HCT116 (cell line): ENCODE measurements around the gene ICA1. TPM values are rescaled to one million over a fixed set of nuclear protein-coding genes. Genes with fewer than 3 reads are reported as not detected.

Experiments
- ATAC-seq: fragments of 200-7000 bp; cut with Tn5 transposase; 2 replicates; pipeline ENCODE4 v1.9.1; 2020; ENCODE audit warnings: mild to moderate bottlenecking, moderate library complexity
- BruUV-seq: library from RNA; stranded (reverse); fragments of 400-500 nt; replicated peaks from 2 replicates; lab custom pipeline; 2021; lab: Mats Ljungman, UMichigan
- CTCF ChIA-PET: fragments of 300-600 bp; sonication (Branson Sonifier 250); formaldehyde crosslinking; loops from one replicate; lab custom pipeline; 2021; ENCODE audit warnings: antibody characterized with exemption; lab: Charles Lee
- POLR2A ChIA-PET: fragments of 300-600, 350-600 bp; sonication (Branson Sonifier 250); formaldehyde crosslinking; loops from one replicate; lab custom pipeline; 2021; ENCODE audit warnings: antibody characterized with exemption; lab: Charles Lee
- RAD21 ChIA-PET, 2 experiments: fragments of 300-600 bp; sonication (Branson Sonifier 250); formaldehyde crosslinking; loops; one replicate each; lab custom pipeline; 2023; ENCODE audit warnings: low total read pairs in 2 of 2; ENCODE audit not compliant: uncharacterized antibody in 2 of 2, unreplicated experiment in 2 of 2, low non-redundant PET in 1 of 2; lab: Charles Lee
- DNase-seq: peaks from one replicate; pipeline ENCODE4 v3.0.0-alpha.2; 2010; ENCODE audit warnings: low read depth, low spot score
- H2AFZ ChIP-seq: fragments of 200-600 bp; shearing (Covaris generic), sonication (generic); 2 replicates; pipeline ENCODE4 v1.6.1; 2017; ENCODE audit warnings: low read depth, mixed run types, mixed read lengths, antibody characterized with exemption, low read length; ENCODE audit not compliant: poor library complexity, severe bottlenecking
- H3K27ac ChIP-seq: 2 replicates; pipeline ENCODE4 v1.5.1; 2012; ENCODE audit warnings: low read depth, low read length
- H3K27me3 ChIP-seq: fragments of 200-600 bp; sonication (generic); 2 replicates; pipeline ENCODE4 v1.6.1; 2016; ENCODE audit warnings: mixed run types, low read length, mixed read lengths; ENCODE audit not compliant: insufficient read depth
- H3K36me3 ChIP-seq, 2 experiments: fragments of 200-500 bp in 1 of 2; fragments of 200-600 bp in 1 of 2; sonication (Bioruptor generic) in 1 of 2; sonication (generic) in 1 of 2; 2 replicates each; pipeline versions ENCODE4 v1.5.1 to v1.6.1; 2014 to 2016; ENCODE audit warnings: low read length in 2 of 2, inconsistent platforms in 1 of 2, mixed read lengths in 1 of 2, mixed run types in 1 of 2; ENCODE audit not compliant: insufficient read depth in 2 of 2, control insufficient read depth in 1 of 2
- H3K4me1 ChIP-seq, 2 experiments: fragments of 200-600 bp in 1 of 2; sonication (generic) in 1 of 2; 2 replicates each; pipeline versions ENCODE4 v1.5.1 to v1.6.1; 2012 to 2017; ENCODE audit warnings: low read length in 2 of 2, inconsistent platforms in 1 of 2, mild to moderate bottlenecking in 1 of 2, mixed read lengths in 1 of 2, mixed run types in 1 of 2, moderate library complexity in 1 of 2; ENCODE audit not compliant: insufficient read depth in 2 of 2, control insufficient read depth in 1 of 2
- H3K4me2 ChIP-seq: fragments of 200-600 bp; sonication (generic); 2 replicates; pipeline ENCODE4 v1.6.1; 2017; ENCODE audit warnings: mixed run types, low read length, mixed read lengths
- H3K4me3 ChIP-seq, 2 experiments: fragments of 200-600 bp in 1 of 2; sonication (generic) in 1 of 2; replicated peaks in 1 of 2; 2 replicates each; pipeline ENCODE4 v1.5.1; 2011 to 2016; ENCODE audit warnings: low read length in 2 of 2, control low read depth in 1 of 2, low read depth in 1 of 2, mild to moderate bottlenecking in 1 of 2, mixed read lengths in 1 of 2, mixed run types in 1 of 2
- H3K79me2 ChIP-seq: fragments of 200-600 bp; sonication (generic); 2 replicates; pipeline ENCODE4 v1.6.1; 2017; ENCODE audit warnings: mild to moderate bottlenecking, mixed run types, low read length, moderate library complexity, mixed read lengths; ENCODE audit not compliant: insufficient read depth
- H3K9ac ChIP-seq: fragments of 200-600 bp; sonication (generic); 2 replicates; pipeline ENCODE4 v1.6.1; 2016; ENCODE audit warnings: low read length, mixed read lengths
- H3K9me2 ChIP-seq: fragments of 200-600 bp; sonication (generic), shearing (Covaris generic); 2 replicates; pipeline ENCODE4 v1.6.1; 2017; ENCODE audit warnings: mixed run types, mild to moderate bottlenecking, moderate library complexity; ENCODE audit not compliant: insufficient read depth
- H3K9me3 ChIP-seq, 2 experiments: fragments of 200-500 bp in 1 of 2; fragments of 200-600 bp in 1 of 2; sonication (Bioruptor generic) in 1 of 2; sonication (generic) in 1 of 2; 2 replicates each; pipeline ENCODE4 v1.6.1; 2014 to 2017; ENCODE audit warnings: low read length in 2 of 2, mixed read lengths in 2 of 2, inconsistent platforms in 1 of 2, low read depth in 1 of 2, mild to moderate bottlenecking in 1 of 2, mixed run types in 1 of 2, moderate library complexity in 1 of 2; ENCODE audit not compliant: control insufficient read depth in 1 of 2, insufficient read depth in 1 of 2
- H4K20me1 ChIP-seq: fragments of 200-600 bp; sonication (generic), shearing (Covaris generic); 2 replicates; pipeline ENCODE4 v1.6.1; 2017; ENCODE audit warnings: mixed run types, mild to moderate bottlenecking, moderate library complexity; ENCODE audit not compliant: insufficient read depth
- CBX3 ChIP-seq: IDR thresholded peaks from 2 replicates; pipeline ENCODE4 v1.6.1; 2012; ENCODE audit warnings: low read depth
- ELF1 ChIP-seq: IDR thresholded peaks from 2 replicates; pipeline ENCODE4 v1.6.1; 2012; ENCODE audit warnings: low read depth, borderline replicate concordance
- SRF ChIP-seq: IDR thresholded peaks from 2 replicates; pipeline ENCODE4 v1.6.1; 2012; ENCODE audit warnings: low read depth
- YY1 ChIP-seq: IDR thresholded peaks from 2 replicates; pipeline ENCODE4 v1.6.1; 2011; ENCODE audit warnings: low read length, low read depth, moderate library complexity, mild to moderate bottlenecking; ENCODE audit not compliant: insufficient replicate concordance; ENCODE audit errors: extremely low read depth
- ZBTB33 ChIP-seq: IDR thresholded peaks from 2 replicates; pipeline ENCODE4 v1.6.1; 2011; ENCODE audit warnings: mild to moderate bottlenecking, low read length, moderate library complexity; ENCODE audit not compliant: insufficient replicate concordance; ENCODE audit errors: extremely low read depth
- intact Hi-C: fragments of 100-400 bp; cut with micrococcal nuclease; formaldehyde crosslinking; loops from 2 replicates; pipeline ENCODE4 v1.10.0; 2022
- total RNA-seq: library from RNA; stranded (reverse); gene quantifications from one replicate; pipeline ENCODE4 v1.2.1, GENCODE V29; 2021; ENCODE audit not compliant: unreplicated experiment

ICA1 gene
- total RNA-seq, 1 experiment from 2014 or later = 16.4 TPM

GRCh38 chr7:8142477-8142876, 119.5 kb downstream of the ICA1 start (continued):
- no peak for TF ChIP-seq YY1

GRCh38 chr7:8141070-8141469, 120.9 kb downstream of the ICA1 start:
- no peak overlapping the region for H2AFZ ChIP-seq
- DNase-seq (no peak), ATAC-seq (no peak)
- CTCF ChIA-PET = no interaction called here
- no peaks in the 10 kb centered on the region for H3K36me3 ChIP-seq
- no peaks in the 10 kb centered on the region for H4K20me1 ChIP-seq
- no peak overlapping the region for H3K4me2 ChIP-seq
- H3K4me1 ChIP-seq = no peaks in the 10 kb centered on the region
- TF ChIP-seq CBX3 (no peak), SRF (no peak), ELF1 (no peak), ZBTB33 (no peak)
- TF ChIP-seq, all 23 proteins: peak for 0
- intact Hi-C loops = no loop called here
- no peak overlapping the region for H3K4me3 ChIP-seq
- H3K27me3 ChIP-seq = no peaks in the 10 kb centered on the region
- no TSS peak for BruUV-seq
- H3K79me2 ChIP-seq = no peaks in the 10 kb centered on the region
- H3K9ac ChIP-seq = no peak overlapping the region
- ChIA-PET RAD21 (no interaction called here), POLR2A (no interaction called here)
- no peaks in the 10 kb centered on the region for H3K9me2 ChIP-seq
- no peaks in the 10 kb centered on the region for H3K9me3 ChIP-seq
- no peak overlapping the region for H3K27ac ChIP-seq
